T-helper 2 cell treated with Interferon-gamma antibody and Interleukin-4, amounts not matched to agents 100 ng/mL and 5 ng/mL, for 36 hours (primary cell): ENCODE data around the gene CHST15. TPM values are rescaled to one million over a fixed set of nuclear protein-coding genes. Genes with fewer than 3 reads are reported as not detected.

Experiments used
- intact Hi-C: fragments of 100-400 bp; cut with micrococcal nuclease; formaldehyde crosslinking; loops from one replicate; pipeline ENCODE4 v1.15.1; 2023
- total RNA-seq: library from RNA; stranded (reverse); gene quantifications from 2 replicates; pipeline ENCODE4 v1.2.3, GENCODE V29; 2022

Gene CHST15
- total RNA-seq, 1 donor from 2014 or later: not detected

DNA sequence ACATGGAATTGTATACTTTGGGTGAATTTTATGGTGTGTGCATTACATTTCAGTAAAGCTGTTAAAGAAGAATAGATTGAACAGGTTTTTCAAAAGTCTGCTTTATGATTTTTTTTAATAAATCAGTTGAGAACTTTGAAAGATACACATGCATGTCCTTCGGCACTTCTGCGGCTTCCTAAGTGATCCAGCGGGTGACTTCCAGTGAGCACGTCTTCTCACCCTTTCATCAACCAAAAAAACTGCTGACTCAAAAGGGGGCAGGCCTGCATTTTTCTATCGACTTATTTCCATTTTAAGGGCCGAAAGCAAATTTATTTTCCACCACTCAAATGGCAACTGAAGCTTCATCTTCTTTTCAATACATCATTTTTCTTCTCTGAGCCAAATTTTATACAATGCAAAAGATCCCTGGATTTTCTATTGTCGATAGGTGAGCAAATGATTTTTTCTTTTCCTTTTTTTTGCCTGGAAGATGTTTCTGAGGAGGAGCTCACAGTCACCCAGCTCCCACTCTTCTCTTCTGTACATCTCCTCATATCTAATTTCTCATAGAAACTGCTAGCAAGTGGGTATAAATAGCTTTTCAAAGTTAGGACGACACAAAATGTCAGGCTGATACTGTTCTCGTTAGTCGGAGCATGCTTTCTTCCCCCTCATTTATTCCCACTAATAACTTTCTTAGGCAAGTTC is 10.2 kb downstream of the CHST15 start:
- intact Hi-C loops: no loop called here

DNA sequence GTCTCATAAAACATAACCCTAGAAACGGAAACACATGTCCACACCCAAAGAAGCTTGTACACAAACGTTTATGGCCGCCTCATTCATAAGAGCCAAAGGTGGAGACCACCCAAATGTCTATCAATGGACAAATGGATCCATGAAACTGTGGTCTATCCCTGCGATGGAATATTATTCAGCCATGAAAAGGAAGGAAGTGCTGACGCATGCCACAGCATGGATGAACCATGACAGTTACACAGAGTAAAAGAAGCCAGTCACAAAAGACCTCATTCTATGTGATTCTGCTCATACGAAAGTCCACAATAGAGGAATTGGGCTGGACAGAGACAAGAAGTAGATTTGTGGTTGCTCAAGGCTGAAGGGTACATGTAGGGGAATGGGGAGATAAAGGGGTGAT is 10.8 kb downstream of the CHST15 start:
- intact Hi-C loops: no loop called here

DNA sequence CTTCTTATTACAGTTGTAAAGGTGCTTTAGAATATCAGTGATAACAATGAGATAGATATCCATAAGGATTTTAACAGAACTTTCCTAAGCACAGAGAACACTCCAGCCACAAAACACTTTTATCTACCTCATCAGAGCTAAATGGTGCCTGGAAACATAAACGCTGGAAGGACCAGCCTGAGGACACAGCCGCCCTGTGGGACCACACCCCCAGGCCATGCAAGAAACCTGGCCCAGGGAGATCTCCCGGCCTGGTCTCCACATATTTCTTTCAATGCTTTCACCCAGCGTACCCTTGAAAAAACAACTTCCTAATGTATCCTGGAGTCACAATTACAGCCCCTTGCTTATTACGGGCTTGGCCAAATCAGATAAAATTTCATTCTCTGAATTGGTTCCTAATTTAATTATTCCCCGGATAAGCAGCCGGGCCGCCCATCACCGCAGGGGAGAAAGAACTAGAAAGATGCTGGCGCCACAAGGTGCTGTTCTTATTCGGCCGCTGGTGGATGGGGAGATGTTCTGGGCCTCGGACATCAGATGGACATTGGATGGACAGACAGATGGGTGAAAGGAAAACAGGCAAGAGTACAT is 11.8 kb downstream of the CHST15 start:
- intact Hi-C loops: no loop called here

DNA sequence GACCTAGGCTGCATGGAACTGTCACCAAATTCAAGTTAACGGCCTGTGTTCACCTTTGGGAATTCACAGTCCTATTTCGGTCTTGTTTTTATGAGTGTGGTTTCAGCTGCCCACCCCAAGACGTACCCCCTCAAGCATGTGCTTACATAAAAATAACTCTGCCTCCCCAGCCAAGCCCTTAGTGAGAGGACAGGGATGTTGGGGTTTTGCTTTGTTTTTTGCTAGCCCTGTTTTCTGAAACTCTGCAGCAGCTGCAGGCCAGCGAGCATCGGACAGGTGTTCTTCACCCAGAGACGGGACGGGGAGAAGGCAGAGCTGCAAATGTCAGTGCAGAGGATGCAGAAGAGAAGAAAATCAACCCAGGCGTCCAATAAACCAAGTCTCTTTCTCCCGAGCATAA is 13.5 kb downstream of the CHST15 start:
- intact Hi-C loops: no loop called here

DNA sequence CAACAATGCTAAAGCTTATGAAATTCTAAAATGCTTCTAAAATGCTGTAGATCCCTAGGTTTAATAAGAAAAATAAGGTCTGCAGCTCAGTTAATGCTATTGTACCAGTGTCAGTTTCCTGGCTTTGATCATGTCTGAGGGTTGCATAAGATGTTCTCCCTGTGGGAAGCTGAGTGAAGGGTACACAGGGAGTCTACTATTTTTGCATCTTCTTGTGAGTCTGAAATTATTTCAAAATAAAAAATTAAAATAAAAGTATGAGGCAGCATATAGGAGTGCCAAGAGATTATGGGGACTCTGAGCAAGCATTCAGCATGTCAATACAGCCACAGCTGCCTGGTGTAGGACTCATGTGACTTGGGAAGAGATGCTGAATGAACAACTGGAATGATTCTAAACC is 14.7 kb downstream of the CHST15 start:
- intact Hi-C loops: no loop called here

DNA sequence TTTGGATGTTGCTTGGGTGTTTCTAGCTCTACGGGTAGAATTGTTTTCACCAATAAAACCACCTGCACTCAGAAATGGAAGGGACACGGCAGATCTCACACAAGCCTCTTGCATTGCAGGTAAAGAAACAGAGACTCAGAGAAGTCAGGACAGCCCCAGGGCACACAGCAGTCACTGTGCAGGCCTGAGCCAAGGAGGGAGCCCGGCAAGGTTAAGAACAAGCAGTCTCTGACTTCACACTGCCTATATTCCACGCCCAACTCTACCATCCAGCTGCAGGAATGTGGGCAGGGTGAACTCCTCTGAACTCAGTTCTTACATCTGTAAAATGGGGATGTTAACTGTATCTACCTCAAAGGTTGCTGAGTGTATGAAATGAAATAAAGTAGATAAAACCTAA is 15.4 kb downstream of the CHST15 start:
- intact Hi-C loops: no loop called here

DNA sequence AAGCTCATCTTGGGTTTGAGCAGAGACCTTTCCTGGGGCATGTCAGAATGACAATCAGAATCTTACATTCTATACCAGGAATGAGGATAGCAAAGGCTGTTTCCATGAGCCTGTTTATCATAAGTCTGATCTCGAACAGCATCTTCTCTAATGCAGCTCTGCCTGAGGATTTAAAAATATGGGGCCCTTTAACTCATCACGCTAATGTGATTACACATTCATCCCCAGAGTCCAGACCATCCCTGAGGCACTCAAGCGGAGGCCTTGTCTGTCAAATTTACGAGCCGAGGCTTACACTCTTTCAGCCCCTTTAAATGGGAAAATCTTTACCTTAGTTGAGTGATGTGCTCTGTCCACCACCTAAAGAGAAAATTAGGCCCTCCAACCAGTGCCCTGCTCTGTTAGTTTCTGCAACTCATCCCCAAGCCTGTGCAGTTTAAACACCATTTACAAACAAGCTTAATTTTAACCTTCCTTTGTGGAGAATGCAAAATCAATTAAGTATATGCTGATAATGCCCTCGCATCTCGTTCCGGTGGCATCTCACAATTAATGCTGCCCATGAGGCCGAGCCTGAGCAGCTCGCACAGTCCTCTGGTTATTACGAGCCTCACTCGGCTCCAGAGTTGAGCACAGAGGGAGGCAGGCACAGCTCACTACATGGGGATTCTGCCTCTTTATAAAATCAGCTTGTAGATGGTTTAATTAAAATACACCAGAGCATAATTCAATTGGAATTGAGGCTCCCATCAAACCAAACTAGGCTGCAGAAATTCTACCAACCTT is 16.0 kb downstream of the CHST15 start:
- intact Hi-C loops: no loop called here

DNA sequence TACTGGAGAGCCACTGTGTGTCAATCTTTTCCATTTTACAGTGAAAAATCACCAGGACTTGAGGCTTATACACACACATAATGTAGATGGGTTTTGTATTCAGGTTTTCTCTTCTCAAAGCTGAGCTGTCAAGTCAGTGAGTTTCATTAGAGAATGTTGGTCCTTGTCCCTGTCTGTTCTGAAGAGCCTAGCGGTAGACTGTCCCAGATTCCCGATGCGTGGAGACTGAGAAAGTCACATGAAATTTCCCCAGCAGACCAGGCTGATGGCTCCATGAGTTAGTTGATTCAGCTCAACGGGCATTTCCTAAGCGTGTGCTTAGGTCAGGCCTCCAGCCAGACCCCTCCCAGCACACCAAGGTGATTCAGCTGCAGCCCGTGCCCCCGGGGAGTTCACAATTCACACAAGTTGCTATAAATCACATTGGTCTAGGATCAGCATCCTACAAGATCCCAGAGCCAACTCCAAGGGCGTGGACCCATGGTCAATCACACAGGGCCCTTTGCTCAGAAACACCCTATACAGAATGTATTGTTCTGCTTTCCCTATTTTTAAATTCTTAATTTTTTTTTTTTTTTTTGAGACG is 17.2 kb downstream of the CHST15 start:
- intact Hi-C loops: no loop called here

DNA sequence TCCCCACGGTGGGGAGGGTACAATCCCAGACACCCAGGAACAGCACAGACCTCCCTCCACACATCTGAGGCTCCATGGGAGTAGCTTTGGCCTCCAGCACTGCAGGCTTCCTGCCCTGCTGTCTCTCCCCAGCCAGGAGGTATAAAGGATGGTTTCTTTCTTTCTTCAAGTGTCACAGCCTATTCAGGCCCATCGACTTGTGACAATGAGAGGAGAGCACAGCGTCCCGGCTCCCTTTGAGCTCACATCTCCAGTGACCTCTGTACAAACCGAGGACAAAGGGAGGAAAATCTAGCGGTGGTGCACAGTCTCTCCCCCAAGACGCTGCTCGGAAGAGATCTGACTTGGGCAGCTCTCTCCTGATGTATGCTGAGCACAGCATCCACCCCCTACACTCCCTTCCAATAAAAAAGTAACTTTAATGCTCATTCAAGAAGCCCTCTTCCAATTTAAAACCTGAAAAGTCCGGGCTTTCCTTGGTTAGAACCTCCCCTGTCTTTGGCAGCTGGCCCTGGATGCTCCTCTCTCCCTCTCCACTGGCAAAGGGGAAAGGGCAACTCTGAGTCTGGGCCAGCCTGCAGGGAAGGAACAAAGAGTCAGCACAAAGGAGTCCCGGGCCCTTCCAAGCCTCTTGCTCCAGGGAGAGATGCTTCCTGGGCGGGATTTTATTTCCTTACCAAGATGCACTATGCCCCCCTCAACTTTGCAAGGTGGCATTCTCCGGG is 18.0 kb downstream of the CHST15 start:
- intact Hi-C loops: no loop called here

DNA sequence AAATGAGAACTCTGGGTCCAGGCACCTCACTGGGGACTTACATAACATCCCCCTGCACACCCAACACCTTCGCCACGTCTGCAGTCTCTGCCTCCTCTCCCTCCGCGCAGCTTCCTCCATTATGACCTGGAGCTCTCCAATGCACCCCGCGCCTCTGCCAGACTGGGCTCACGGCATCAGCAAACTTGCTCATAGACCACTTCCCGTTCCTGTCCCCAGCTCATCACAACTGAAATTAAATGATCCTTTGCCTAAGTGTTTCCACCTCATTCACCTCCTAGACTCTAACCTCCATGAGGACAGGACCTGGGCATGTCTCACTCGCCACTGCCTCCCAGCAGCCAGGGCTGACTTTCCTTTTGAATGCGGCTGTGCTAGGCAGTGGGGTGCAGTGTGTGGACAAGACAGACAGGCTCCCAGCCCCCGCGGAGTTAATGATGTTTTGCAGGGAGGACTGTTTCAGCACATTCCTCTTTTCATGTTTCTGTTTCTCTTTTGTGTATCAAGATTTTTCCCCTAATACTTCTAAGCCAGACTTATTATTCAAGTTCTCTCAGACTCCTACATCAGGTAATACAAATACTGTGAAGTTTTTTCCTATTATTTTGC is 18.8 kb downstream of the CHST15 start:
- intact Hi-C loops: no loop called here

DNA sequence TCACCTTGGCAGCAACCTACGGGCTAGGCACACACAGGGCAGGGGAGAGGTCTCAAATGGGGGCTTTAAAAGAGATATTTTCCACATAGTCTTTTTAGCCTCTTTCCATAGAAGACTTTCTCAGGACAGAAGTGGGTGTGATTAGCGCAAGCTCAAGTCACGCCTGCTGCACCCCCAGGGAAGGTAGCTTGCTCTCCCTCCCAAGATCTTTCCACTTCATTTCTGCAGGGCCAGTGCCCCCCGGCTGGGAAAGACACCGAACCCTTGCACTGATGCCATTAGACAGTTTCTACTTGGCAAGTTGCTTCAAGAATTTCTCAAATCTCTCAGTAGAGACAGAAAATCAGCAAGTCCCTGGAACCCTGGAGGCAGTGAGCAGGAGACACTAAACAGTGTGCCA is 19.4 kb downstream of the CHST15 start:
- intact Hi-C loops: no loop called here

DNA sequence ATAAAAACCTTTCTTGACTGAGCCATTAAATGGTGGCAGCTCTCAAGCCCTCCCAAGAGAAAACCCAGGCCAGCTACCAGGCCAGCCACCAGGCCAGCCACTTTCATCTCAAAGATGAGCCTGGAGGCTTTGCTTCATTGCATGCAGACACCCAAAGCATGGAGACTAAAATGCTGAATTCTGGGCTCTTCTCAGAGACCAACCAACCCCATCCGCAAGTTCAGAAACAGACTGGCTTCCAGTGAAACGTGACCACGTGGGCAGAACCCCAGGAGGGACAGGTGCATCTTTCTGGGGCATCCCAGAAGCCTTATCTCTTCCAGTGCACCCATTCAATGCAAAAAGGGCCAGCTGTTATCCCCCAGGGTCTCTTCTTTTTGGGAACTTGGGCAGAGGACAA is 20.9 kb downstream of the CHST15 start:
- intact Hi-C loops: no loop called here

DNA sequence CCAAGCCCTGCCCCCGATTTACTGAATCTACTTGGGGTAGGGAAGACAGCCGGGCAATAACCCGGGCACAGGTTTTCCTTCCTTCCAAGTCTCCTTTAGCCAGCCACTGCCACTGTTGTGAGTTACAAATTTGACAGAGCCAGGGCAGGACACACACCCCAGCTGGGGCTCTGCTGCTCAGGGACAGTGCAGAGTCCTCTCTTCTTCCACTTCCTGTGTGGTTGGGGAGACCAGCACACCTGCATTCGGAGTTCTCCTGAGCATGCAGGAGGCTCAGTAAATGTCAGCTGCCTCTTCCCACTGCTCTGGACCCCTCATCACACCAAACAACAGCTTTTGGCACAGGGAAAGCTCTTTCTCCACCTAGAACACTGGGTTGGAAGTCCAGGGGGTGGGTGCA is 21.3 kb downstream of the CHST15 start:
- intact Hi-C loops: no loop called here

DNA sequence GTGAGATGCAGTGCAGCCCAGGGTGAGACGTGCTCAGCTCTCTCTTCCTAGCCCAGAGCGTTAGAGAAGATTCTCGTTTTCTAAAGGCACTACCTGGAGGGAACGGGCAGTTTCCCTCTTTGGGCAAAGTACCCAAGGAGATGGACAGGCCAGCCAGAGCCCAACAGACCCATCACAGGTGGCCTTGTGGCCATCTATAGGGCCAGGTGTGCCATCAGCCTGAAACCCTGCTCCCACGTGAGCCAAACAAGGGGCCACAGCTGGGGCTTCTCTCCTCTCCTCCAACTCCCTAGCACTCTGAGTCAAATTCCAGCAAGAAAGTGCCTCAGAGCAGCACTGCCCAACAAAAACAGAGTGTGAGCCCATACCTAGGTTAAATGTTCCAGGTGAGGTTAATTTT is 22.3 kb downstream of the CHST15 start:
- intact Hi-C loops: no loop called here

DNA sequence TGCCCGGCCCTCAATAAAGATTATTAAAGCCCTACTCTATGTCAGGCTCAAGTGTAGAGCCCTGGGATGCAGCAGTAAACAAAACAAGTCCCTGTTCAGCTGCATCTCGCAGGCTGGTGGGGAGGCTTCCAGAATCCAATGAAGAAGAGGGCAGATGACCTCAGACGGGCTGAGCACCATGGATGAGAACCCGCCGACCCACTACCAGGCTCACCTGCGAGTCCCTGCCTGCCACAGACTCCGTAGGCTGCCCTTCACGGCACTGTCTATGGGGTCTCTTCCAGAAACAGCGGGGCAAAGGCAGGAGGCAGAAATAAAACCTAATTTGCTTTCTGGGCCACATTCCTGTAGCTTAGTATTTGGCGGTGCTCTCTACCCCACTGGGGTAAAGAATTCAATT is 22.7 kb downstream of the CHST15 start:
- intact Hi-C loops: no loop called here

DNA sequence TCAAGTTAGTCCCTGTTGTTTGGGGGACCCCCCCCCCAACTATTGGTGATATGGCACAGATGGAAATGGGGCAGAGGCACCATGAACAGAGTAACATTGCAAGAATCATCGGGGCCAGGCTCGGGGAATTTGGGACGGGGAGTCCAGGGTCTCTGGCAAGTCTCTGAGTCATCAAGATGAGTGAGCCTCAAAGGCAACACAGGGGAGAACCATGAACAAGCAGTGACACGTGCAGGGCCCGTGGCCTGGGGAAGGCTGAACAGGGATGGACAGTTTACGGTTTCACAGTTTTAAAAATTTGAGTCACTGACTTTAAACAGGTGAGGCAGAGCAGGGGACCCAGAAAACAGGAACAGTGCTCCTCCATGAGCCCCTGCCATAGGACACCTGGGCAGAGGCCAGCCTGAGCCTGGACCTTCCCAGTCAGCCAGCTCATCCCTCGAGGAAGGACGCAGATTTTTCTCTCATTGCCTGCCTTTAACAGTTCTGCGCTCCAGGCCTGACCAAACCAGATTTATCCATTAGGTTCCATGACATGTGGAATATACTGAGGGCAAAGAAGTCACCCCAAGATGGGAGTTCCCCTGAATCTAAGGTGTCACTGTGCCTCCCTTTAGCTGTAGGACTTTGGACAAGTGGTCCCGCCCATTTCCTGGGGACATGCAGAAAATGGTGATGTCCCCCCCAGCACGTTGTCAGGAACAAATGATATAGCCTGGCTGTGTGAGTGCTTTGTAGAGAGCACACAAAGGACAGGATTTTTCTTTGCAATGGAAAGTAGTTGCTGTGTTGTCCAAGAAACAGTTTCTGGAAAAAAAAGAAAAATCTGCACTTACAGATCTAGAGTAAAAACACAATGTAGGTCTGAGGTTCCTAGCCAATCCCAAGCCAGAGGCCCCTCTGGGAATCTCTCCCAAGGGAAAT is 23.8 kb downstream of the CHST15 start:
- intact Hi-C loops: no loop called here

DNA sequence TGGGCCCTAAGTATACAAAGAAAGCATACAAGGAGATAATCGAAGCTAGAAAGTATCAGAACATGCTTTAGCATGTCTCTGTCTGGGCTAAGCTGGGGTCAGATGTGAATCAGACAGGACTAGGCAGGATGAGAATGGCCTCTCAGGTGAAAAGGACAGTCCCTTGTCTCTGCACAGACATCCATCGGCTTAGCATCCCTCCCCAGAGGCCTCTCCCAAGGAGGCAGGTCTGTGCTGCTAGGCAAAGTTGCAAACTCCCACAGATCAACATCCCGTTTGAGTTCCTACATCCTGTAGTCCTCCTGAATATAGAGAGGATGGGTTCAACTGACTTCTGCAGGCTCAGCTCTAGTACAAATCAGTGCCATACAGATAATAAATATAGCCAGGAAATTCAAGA is 24.5 kb downstream of the CHST15 start:
- intact Hi-C loops: no loop called here

DNA sequence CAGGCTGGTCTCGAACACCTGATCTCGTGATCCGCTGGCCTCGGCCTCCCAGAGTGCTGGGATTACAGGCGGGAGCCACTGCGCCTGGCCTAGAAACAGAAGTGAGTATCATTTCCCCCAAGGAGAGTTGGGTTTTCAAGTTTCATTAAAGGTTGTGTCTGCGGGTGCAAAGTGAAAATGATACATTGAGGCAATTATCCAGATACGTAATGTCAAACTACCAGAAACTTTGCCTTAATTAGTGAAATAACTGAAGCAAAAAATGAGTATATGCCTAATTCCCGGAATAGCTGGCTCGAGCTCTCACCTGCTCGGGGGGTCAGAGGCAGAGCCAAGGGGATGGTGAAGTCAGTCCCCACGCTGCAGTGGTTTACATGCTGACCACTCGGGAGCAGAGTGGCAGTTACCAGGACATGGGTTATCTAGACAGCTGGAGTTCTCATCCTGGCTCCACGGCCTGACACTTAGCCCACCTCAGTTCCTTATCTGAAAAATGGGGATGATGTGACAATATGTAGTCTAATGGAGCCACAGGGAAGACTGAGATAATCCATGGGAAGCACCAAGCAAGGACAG is 25.5 kb downstream of the CHST15 start:
- intact Hi-C loops: no loop called here

DNA sequence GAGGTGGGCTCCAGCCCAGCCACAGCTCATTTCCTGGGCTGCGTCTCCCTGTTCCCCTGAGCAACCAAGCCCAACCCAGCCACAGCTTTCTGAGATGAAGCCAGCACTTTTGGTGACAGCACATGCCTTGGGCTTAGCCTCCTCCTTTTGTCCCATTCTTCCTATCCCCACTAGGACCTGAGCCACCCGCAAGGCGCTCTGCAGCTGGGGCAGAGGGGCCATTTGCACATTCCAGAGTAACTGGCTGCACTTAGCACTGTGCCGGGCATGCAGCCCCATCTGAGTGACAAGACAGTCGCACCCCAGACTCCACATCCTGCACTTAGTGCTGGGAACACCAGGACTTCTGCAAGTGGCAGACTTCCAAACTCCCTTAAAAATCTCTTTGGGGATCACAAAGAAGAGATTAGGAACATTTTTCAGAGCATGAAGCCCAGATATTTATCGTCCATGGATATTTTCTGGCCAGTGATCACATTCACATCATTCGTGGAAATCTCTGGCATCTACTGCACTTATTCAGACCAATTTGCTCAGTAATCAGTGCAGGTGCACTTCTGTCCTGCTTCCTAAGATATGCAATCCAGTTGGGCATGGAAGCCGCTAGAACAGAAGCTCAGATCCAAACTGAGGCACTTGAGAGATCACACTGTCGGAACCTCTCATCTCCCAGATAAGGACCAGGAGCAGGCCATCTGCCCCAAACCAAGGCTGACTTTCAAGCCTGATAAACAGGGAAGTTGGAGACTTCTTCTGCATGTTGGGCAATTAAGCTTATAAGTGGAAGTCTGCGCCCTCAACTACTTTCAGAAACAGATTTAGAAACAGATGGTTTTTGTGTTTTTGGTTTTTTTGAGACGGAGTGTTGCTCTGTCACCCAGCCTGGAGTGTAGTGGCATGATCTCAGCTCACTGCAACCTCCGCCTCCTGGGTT is 26.4 kb downstream of the CHST15 start:
- intact Hi-C loops: no loop called here
